ENCODE measurements around the gene PFKFB2.

PFKFB2 gene

GRCh38 chr1:207069858-207070506 lies 16.9 kb downstream of the PFKFB2 start:
- no peak for DNase-seq

- no peak for DNase-seq
These were observed 17.7 kb downstream of the PFKFB2 start for GRCh38 chr1:207070811-207071210.

- DNase-seq, result no peak
These were observed 18.4 kb downstream of the PFKFB2 start for GRCh38 chr1:207071426-207071825.

GRCh38 chr1:207072233-207072632 lies 19.2 kb downstream of the PFKFB2 start:
- DNase-seq, result no peak

GRCh38 chr1:207073906-207074820 lies 21.1 kb downstream of the PFKFB2 start:
- no peak for DNase-seq

GRCh38 chr1:207076181-207076955 lies 23.3 kb downstream of the PFKFB2 start:
- DNase-seq, result no peak

- no peak for DNase-seq
These were observed 23.9 kb downstream of the PFKFB2 start for GRCh38 chr1:207077012-207077411.

- peak; percentile 49 for DNase-seq
These were observed 24.6 kb downstream of the PFKFB2 start for GRCh38 chr1:207077470-207078377.

GRCh38 chr1:207078578-207079132 lies 25.6 kb downstream of the PFKFB2 start:
- DNase-seq, result no peak

GRCh38 chr1:207079706-207080241 lies 26.7 kb downstream of the PFKFB2 start:
- no peak for DNase-seq

GRCh38 chr1:207081088-207081487 lies 28.0 kb downstream of the PFKFB2 start:
- DNase-seq, result no peak

GRCh38 chr1:207081806-207082205 lies 28.7 kb downstream of the PFKFB2 start:
- DNase-seq, result no peak

GRCh38 chr1:207084232-207084631 lies 31.2 kb downstream of the PFKFB2 start:
- no peak for DNase-seq

GRCh38 chr1:207084701-207085180 lies 31.7 kb downstream of the PFKFB2 start:
- peak; percentile 50 for DNase-seq

GRCh38 chr1:207085887-207086286 lies 32.8 kb downstream of the PFKFB2 start:
- DNase-seq, result no peak

- no peak for DNase-seq
These were observed 35.1 kb downstream of the PFKFB2 start for GRCh38 chr1:207088161-207088560.

- DNase-seq, result no peak
These were observed 35.9 kb downstream of the PFKFB2 start, which contains the start of gene C4BPB for GRCh38 chr1:207088701-207089626. C4BPB (plus strand) TSS chr1:207088860; CDS start chr1:207089532, 672 bp downstream.

- no peak for DNase-seq
These were observed 36.7 kb downstream of the PFKFB2 start for GRCh38 chr1:207089627-207090355.

GRCh38 chr1:207091200-207091908 lies 38.3 kb downstream of the PFKFB2 start:
- DNase-seq, result no peak

All from effector CD4-positive, alpha-beta T cell (primary cell).